Fibroblast of lung (primary cell): ENCODE results near the gene ACTMAP.

ENCODE experiments used
- CTCF ChIP-seq, 2 donors: IDR thresholded peaks in 1 of 2; conservative IDR thresholded peaks in 1 of 2; 1 replicate in 1 of 2; 2 replicates in 1 of 2; pipeline ENCODE4 v1.5.1; 2011 to 2012; ENCODE audit warnings: low read length in 2 of 2, control low read depth in 1 of 2, inconsistent platforms in 1 of 2, low read depth in 1 of 2, mild to moderate bottlenecking in 1 of 2
- EZH2 ChIP-seq: IDR thresholded peaks from 2 replicates; pipeline ENCODE4 v1.5.1; 2012; ENCODE audit warnings: low read length, control low read depth, mild to moderate bottlenecking; ENCODE audit errors: missing control alignments

DNA sequence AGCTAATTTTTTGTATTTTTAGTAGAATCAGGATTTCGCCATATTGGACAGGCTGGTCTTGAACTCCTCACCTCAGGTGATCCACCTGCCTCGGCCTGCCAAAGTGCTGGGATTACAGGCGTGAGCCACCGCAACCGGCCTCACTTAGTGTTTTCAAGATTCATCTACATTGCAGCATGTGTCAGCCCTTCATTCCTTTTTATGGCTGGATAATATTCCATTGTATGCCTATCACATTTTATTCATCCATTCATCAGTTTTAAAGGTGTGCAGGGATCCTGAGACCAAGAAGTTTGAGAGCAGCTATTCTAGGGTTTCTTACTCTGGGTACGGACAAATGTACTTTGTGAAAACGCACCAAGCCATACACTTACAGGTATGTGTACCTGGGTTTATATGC lies 42.7 kb downstream of the ACTMAP start:
- TF ChIP-seq CTCF (conservative IDR thresholded peaks at IDR 0.05 in 1 of 2, IDR thresholded peaks at IDR 0.05 in 1 of 2; ENCODE audit: low read depth in 1 of 2, low read length in 2 of 2) (no peak), EZH2 (no peak)
